ENCODE data around the gene SLC25A11. TPM values are rescaled to one million over a fixed set of nuclear protein-coding genes. Genes with fewer than 3 reads are reported as not detected.
"Not testable (repeated sequence)": the region's sequence is repeated elsewhere in the genome, so short reads cannot be mapped to it uniquely, and the experiment has no call there.

Gene SLC25A11
- total RNA-seq, 4 donors from 2014 or later, result 38.9 to 74.2 (median 47.1) TPM

DNA sequence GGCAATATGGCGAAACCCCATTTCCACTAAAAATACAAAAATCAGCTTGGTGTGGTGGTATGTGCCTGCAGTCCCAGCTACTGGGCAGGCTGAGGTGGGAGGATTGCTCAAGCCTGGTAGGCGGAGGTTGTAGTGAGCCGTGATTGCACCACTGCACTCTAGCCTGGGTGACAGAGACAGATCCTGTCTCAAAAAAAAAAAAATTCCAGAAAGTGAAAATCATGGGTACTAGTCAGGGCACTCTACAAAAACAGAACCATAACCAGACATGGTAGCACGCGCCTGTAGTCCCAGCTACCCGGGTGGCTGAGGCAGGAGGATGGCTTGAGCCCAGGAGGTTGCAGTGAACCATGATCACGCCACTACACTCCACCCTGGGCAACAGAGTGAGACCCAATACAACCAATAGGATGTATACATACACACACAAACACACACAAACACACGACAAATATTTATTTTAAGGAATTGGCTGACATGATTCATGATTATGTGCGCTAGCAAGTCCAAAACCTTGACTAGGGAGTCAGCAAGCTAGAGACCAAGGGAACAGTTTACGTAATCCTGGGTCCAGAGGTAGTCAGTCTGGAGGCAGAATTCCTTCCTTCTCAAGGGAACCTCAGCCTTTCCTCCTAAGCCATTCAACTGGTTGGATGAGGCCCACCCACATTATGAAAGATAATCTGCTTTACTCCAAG is 19.3 kb downstream of the SLC25A11 start:
- DNase-seq (ENCODE audit: low spot score), result no peak
- TF ChIP-seq, protein P1, sequence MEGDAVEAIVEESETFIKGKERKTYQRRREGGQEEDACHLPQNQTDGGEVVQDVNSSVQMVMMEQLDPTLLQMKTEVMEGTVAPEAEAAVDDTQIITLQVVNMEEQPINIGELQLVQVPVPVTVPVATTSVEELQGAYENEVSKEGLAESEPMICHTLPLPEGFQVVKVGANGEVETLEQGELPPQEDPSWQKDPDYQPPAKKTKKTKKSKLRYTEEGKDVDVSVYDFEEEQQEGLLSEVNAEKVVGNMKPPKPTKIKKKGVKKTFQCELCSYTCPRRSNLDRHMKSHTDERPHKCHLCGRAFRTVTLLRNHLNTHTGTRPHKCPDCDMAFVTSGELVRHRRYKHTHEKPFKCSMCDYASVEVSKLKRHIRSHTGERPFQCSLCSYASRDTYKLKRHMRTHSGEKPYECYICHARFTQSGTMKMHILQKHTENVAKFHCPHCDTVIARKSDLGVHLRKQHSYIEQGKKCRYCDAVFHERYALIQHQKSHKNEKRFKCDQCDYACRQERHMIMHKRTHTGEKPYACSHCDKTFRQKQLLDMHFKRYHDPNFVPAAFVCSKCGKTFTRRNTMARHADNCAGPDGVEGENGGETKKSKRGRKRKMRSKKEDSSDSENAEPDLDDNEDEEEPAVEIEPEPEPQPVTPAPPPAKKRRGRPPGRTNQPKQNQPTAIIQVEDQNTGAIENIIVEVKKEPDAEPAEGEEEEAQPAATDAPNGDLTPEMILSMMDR (IDR thresholded peaks at IDR 0.05), result no peak
- peak; percentile 57 for ATAC-seq (ENCODE audit: low FRiP score)

DNA sequence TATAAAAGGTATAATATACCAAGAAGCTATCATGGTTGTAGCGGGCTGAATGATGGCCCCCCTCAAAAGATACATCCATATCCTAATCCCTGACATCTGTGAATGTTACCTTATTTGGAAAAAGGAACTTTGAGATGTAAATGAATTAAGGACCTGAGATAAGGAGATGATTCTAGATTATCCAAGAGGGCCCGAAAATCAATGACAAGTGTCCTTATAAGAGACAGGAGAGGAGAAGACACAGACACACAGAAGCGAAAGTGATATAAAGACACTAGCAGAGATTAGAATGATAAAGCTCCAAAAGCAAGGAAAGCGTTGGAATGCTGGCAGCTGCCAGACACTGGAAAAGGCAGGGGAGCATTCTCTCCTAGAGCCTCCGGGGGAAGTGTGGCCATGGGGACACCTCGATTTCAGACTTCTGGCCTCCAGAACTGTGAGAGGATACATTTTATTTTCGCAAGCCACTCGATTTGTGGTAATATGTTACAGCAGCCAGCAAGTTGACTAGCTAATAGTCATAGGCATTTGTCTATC is 20.3 kb downstream of the SLC25A11 start:
- no peak for DNase-seq (ENCODE audit: low spot score)
- TF ChIP-seq, protein P1 (IDR thresholded peaks at IDR 0.05), result no peak
- no peak for ATAC-seq (ENCODE audit: low FRiP score)

DNA sequence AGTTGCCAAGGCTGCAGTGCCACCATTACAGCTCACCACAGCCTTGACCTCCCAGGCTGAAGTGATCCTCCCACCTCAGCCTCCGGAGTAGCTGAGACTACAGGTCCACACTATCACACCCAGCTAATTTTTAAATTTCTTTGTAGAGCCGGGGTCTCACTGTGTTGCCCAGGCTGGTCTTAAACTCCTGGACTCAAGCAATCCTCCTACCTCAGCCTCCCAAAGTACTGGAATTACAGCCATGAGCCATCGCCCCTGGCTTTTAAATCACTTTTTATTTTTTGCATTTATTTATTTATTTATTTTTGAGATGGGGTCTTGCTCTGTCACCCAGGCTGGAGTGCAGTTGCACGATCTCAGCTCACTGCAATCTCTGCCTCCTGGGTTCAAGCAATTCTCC is 25.3 kb downstream of the SLC25A11 start:
- not testable (repeated sequence) for DNase-seq (ENCODE audit: low spot score); ATAC-seq (ENCODE audit: low FRiP score)

DNA sequence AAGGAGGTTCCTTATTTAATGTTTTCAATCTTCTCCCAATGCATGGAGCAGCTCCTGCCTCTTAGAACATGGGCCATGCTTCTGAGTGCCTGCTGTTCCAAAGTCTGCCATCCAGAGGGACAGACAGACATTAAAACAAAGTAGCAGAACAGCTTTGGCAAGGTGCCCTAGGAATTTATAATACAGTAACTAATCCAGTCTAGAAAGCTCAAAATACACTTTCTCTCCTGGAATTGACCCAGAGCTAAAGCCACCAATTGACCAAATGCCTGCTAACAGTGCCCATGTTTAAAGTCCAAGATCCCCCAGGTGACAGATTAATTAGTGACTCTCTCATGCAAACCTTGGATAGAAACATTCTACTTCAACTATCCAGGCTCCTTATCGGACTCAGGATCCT is 25.9 kb downstream of the SLC25A11 start:
- no peak for DNase-seq (ENCODE audit: low spot score)
- TF ChIP-seq, protein P1 (IDR thresholded peaks at IDR 0.05), result no peak
- ATAC-seq (ENCODE audit: low FRiP score), result no peak

DNA sequence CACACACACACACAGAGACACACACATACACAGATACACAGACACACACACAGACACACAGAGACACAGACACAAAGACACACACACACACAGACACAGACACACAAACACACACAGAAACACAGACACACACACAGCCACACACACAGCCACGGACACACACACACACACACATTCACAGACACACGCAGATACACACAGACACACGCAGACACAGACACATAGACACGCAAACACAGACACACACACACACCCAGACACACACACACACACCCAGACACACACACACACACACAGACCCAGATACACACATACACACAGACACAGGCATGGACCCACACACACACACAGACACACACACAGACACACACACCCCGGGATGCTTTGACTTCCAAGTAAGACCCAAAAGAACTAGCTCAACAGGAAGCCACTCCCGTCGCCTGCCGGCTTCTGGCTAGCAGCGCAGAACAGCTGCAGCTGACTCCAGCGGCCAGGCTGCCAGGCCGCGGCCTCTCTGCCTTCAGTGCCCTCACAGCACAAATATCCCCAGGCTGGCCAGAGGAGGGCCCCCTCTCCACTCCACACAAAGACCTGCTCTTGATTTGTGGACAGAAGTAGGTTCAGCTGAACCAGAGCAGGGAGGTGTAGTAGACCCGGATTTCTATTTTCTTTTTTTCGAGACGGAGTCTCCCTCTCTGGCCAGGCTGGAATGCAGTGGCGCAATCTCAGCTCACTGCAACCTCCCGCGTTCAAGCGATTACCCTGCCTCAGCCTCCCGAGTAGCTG is 30.9 kb downstream of the SLC25A11 start:
- ATAC-seq (ENCODE audit: low FRiP score), result peak; percentile 97

DNA sequence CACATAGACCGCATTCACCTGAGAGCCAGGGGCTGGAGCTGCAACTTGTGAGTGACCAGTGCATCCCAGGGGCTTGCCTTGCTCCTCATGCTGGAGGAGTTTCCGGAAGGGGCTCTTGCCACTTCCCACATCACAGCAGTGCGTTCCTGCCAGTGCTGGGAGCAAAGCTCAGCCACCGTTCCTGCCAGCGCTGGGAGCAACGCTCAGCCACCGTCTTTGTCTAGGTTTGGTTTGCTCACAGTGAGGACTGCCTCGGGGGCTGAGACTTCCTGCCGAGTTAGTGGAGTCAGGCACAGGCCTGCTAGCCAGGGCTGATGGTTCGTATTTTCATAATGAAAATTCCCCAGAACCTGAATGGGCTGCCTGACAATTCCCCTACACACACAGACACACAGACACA is 31.5 kb downstream of the SLC25A11 start:
- no peak for DNase-seq (ENCODE audit: low spot score)
- TF ChIP-seq, protein P1 (IDR thresholded peaks at IDR 0.05), result no peak
- ATAC-seq (ENCODE audit: low FRiP score), result no peak

More for the DNA sequence above, 30.9 kb downstream of the SLC25A11 start:
- TF ChIP-seq, protein P1 (IDR thresholded peaks at IDR 0.05), result peak in 1 of 3 donors; percentile 37
- peak; percentile 58 for DNase-seq (ENCODE audit: low spot score)

DNA sequence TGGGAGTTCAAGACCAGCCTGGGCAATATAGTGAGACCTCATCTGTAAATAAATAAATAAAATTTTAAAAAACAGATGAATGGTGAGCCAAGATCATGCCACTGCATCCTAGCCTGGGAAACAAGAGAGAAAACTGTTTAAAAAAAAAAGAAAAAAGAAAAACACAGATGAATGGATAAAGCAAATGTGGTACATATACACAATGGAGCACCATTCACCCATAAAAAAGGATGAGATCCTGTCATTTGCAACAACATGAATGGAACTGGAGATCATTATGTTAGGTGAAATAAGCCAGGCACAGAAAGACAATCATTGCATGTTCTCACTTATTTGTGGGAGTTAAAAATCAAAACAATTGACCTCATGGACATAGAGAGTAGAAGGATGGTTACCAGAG is 33.2 kb downstream of the SLC25A11 start:
- DNase-seq (ENCODE audit: low spot score); ATAC-seq (ENCODE audit: low FRiP score): not testable (repeated sequence)

Measured in omental fat pad (tissue), 4 donors.